Fibroblast of lung (primary cell): ENCODE measurements around the gene KCNJ10. TPM values are rescaled to one million over a fixed set of nuclear protein-coding genes. Genes with fewer than 3 reads are reported as not detected.

ENCODE experiments used
- DNase-seq, 2 donors: peaks; one replicate each; pipeline versions ENCODE4 v3.0.0 to v3.0.0-alpha.2; 2010; ENCODE audit warnings: low read depth in 2 of 2
- H2AFZ ChIP-seq: 2 replicates; pipeline ENCODE4 v1.5.1; 2012; ENCODE audit warnings: low read length, control low read depth, inconsistent platforms
- H3K27ac ChIP-seq: 2 replicates; pipeline ENCODE4 v1.5.1; 2011; ENCODE audit warnings: low read length, control low read depth; ENCODE audit not compliant: insufficient read depth
- H3K27me3 ChIP-seq: 2 replicates; pipeline ENCODE4 v1.5.1; 2011; ENCODE audit warnings: mild to moderate bottlenecking, low read length; ENCODE audit not compliant: control insufficient read depth, insufficient read depth
- H3K36me3 ChIP-seq: 2 replicates; pipeline ENCODE4 v1.5.1; 2011; ENCODE audit warnings: low read length; ENCODE audit not compliant: control insufficient read depth, insufficient read depth
- H3K4me1 ChIP-seq: 2 replicates; pipeline ENCODE4 v1.5.1; 2011; ENCODE audit warnings: low read length; ENCODE audit not compliant: control insufficient read depth, insufficient read depth; ENCODE audit errors: extremely low read depth
- H3K4me2 ChIP-seq: 2 replicates; pipeline ENCODE4 v1.5.1; 2011; ENCODE audit warnings: low read length, control low read depth; ENCODE audit not compliant: insufficient read depth; ENCODE audit errors: extremely low read depth
- H3K4me3 ChIP-seq, 4 experiments: fragments of 200-600 bp in 1 of 4; sonication (generic) in 1 of 4; replicated peaks in 1 of 4; 2 replicates each; pipeline ENCODE4 v1.5.1; 2011 to 2016; ENCODE audit warnings: low read length in 4 of 4, low read depth in 3 of 4, mild to moderate bottlenecking in 3 of 4, control low read depth in 2 of 4, inconsistent platforms in 1 of 4, mixed read lengths in 1 of 4; ENCODE audit not compliant: insufficient read depth in 1 of 4; ENCODE audit errors: control extremely low read depth in 1 of 4
- H3K79me2 ChIP-seq: 2 replicates; pipeline ENCODE4 v1.5.1; 2012; ENCODE audit warnings: mild to moderate bottlenecking, low read length, inconsistent platforms; ENCODE audit not compliant: control insufficient read depth, insufficient read depth
- H3K9ac ChIP-seq: 2 replicates; pipeline ENCODE4 v1.5.1; 2011; ENCODE audit warnings: mild to moderate bottlenecking, low read length, control low read depth; ENCODE audit not compliant: insufficient read depth
- H3K9me3 ChIP-seq: 2 replicates; pipeline ENCODE4 v1.5.1; 2012; ENCODE audit warnings: low read depth, low read length; ENCODE audit not compliant: control insufficient read depth, insufficient read depth
- H4K20me1 ChIP-seq: 2 replicates; pipeline ENCODE4 v1.5.1; 2011; ENCODE audit warnings: low read length; ENCODE audit not compliant: control insufficient read depth, insufficient read depth; ENCODE audit errors: extremely low read depth
- EZH2 ChIP-seq: IDR thresholded peaks from 2 replicates; pipeline ENCODE4 v1.5.1; 2012; ENCODE audit warnings: low read length, control low read depth, mild to moderate bottlenecking; ENCODE audit errors: missing control alignments
- polyA plus RNA-seq, 2 donors: library from polyadenylated mRNA; depleted of rRNA in 1 of 2; stranded (reverse) in 1 of 2; unstranded in 1 of 2; fragments of >200 nt; gene quantifications; 2 replicates each; pipeline ENCODE4 v1.2.1, GENCODE V29; 2011 to 2012; ENCODE audit warnings: missing spikeins in 1 of 2
- total RNA-seq: library from RNA; depleted of rRNA; stranded (reverse); fragments of >200 nt; gene quantifications from 2 replicates; pipeline ENCODE4 v1.2.1, GENCODE V29; 2014
- TF ChIP-seq, protein P1 (sequence below), 2 donors: IDR thresholded peaks in 1 of 2; conservative IDR thresholded peaks in 1 of 2; 1 replicate in 1 of 2; 2 replicates in 1 of 2; pipeline ENCODE4 v1.5.1; 2011 to 2012; ENCODE audit warnings: low read length in 2 of 2, control low read depth in 1 of 2, inconsistent platforms in 1 of 2, low read depth in 1 of 2, mild to moderate bottlenecking in 1 of 2

Gene KCNJ10
- total and polyA plus RNA-seq, 2 donors (not counting 1 experiment from before 2014, with no cell fraction given) = not detected

GRCh38 chr1:160094806-160095205 lies 24.8 kb upstream of the KCNJ10 start:
- TF ChIP-seq, protein P1, sequence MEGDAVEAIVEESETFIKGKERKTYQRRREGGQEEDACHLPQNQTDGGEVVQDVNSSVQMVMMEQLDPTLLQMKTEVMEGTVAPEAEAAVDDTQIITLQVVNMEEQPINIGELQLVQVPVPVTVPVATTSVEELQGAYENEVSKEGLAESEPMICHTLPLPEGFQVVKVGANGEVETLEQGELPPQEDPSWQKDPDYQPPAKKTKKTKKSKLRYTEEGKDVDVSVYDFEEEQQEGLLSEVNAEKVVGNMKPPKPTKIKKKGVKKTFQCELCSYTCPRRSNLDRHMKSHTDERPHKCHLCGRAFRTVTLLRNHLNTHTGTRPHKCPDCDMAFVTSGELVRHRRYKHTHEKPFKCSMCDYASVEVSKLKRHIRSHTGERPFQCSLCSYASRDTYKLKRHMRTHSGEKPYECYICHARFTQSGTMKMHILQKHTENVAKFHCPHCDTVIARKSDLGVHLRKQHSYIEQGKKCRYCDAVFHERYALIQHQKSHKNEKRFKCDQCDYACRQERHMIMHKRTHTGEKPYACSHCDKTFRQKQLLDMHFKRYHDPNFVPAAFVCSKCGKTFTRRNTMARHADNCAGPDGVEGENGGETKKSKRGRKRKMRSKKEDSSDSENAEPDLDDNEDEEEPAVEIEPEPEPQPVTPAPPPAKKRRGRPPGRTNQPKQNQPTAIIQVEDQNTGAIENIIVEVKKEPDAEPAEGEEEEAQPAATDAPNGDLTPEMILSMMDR (conservative IDR thresholded peaks at IDR 0.05 in 1 of 2, IDR thresholded peaks at IDR 0.05 in 1 of 2; ENCODE audit: low read depth in 1 of 2, low read length in 2 of 2) = no peak
- no peak for TF ChIP-seq EZH2
- Histone ChIP-seq H4K20me1 (no peaks in the 10 kb centered on the region), H3K27ac (no peak overlapping the region), H2AFZ (no peak overlapping the region), H3K4me2 (no peak overlapping the region), H3K9ac (no peak overlapping the region), H3K79me2 (no peaks in the 10 kb centered on the region), H3K4me1 (peaks cover 5% of the 10 kb centered on the region), H3K9me3 (no peaks in the 10 kb centered on the region), H3K27me3 (no peaks in the 10 kb centered on the region), H3K4me3 (no peak overlapping the region), H3K36me3 (no peaks in the 10 kb centered on the region)
- DNase-seq = no peak

DNA sequence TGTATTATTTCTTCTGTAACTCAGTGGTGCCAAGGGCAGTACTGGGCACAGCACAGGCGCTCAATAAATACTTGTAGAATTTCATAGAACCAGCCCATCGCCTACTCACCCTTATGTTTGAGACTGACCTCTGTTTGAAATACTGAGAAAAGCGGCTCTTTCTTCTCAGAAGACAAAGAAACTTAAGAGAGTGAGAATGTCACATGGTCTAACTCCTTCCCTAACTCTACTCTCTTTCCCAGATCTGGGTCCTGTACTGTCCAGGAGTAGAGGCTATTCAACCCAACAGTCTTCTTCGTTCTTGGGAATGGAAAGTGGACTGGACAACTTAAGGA lies 24.3 kb upstream of the KCNJ10 start:
- no peak overlapping the region for H3K27ac ChIP-seq
- no peaks in the 10 kb centered on the region for H3K79me2 ChIP-seq
- H3K9ac ChIP-seq = no peak overlapping the region
- H3K9me3 ChIP-seq = no peaks in the 10 kb centered on the region
- H4K20me1 ChIP-seq = no peaks in the 10 kb centered on the region
- H3K4me1 ChIP-seq = peaks cover 5% of the 10 kb centered on the region
- H3K4me2 ChIP-seq = no peak overlapping the region
- no peaks in the 10 kb centered on the region for H3K27me3 ChIP-seq
- no peak overlapping the region for H2AFZ ChIP-seq
- H3K36me3 ChIP-seq = no peaks in the 10 kb centered on the region
- DNase-seq = no peak
- H3K4me3 ChIP-seq = no peak overlapping the region
- TF ChIP-seq, protein P1 (conservative IDR thresholded peaks at IDR 0.05 in 1 of 2, IDR thresholded peaks at IDR 0.05 in 1 of 2; ENCODE audit: low read depth in 1 of 2, low read length in 2 of 2) = no peak
- TF ChIP-seq EZH2 = no peak

DNA sequence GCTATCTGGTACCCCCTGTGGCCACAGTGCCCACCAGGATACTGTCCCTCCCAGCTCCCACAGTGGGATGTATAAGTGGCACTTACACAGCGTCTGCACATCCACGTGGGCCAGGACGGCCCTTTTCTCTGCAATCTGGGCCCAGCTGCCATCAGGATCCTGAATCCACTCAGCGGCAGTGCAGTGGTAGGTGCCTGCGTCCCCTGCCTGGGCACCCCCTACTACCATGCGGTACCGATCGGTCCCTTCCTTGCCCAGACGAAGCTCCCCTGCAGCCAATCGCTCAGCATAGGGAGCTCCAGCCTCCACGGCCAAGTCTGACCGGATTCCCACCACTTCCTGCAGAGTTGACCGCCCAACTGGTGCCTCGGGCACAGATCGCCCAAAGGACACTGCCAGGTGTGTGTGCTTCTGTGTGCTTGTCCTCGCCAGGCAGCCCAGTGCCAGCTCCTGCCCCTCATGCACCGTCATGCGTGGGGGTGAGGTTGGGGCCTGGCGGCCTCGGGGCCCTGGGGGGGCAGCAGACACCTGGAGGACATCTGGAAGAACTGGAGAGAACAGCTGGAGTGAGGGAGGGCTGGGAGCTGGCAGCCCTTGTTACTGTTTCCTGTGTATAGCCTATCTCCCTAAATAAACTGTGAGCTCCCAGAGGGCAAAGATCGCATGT lies 23.8 kb upstream of the KCNJ10 start:
- Histone ChIP-seq H4K20me1 (no peaks in the 10 kb centered on the region), H3K9ac (no peak overlapping the region), H3K4me2 (no peak overlapping the region), H3K36me3 (no peaks in the 10 kb centered on the region), H3K4me3 (no peak overlapping the region), H3K9me3 (no peaks in the 10 kb centered on the region), H3K27me3 (no peaks in the 10 kb centered on the region), H3K27ac (no peak overlapping the region), H3K79me2 (no peaks in the 10 kb centered on the region), H3K4me1 (peaks cover 5% of the 10 kb centered on the region), H2AFZ (no peak overlapping the region)
- no peak for TF ChIP-seq EZH2
- TF ChIP-seq, protein P1 (conservative IDR thresholded peaks at IDR 0.05 in 1 of 2, IDR thresholded peaks at IDR 0.05 in 1 of 2; ENCODE audit: low read depth in 1 of 2, low read length in 2 of 2) = no peak
- no peak for DNase-seq
